ENCODE measurements around the gene MB21D2. TPM values are rescaled to one million over a fixed set of nuclear protein-coding genes. Genes with fewer than 3 reads are reported as not detected.
"Not testable (repeated sequence)": the region's sequence is repeated elsewhere in the genome, so short reads cannot be mapped to it uniquely, and the experiment has no call there.

The MB21D2 gene
- total and polyA plus RNA-seq, 2 of the 8 experiments (the other 6 are each of a cell fraction or from before 2014, with no cell fraction given) = 10.0 to 21.0 TPM

GRCh38 chr3:192849821-192850220 is 67.8 kb downstream of the MB21D2 start:
- POLR2A ChIA-PET (ENCODE audit: partially characterized antibody) = interaction anchor here (0.6 to 0.7 kb wide), 2 partner anchors 8 to 50 kb away, joined by 3 to 4 read pairs; no protein-coding TSS in a partner anchor
- H3K18ac ChIP-seq (ENCODE audit: extremely low read depth, low read length); H3K9ac ChIP-seq (replicated peaks in 1 of 4; ENCODE audit: extremely low read depth in 1 of 4, low read depth in 3 of 4, low read length in 3 of 4); H4K5ac ChIP-seq (ENCODE audit: insufficient read length, low read depth, low read length); H3K79me1 ChIP-seq (ENCODE audit: low read depth, low read length); DNase-seq (ENCODE audit: low read depth in 1 of 2, low spot score in 2 of 2); FAIRE-seq; H3K4me3 ChIP-seq (ENCODE audit: extremely low read depth in 1 of 4, insufficient read depth in 2 of 4, low read depth in 3 of 4, low read length in 4 of 4); H2AFZ ChIP-seq (ENCODE audit: low read length); H2BK20ac ChIP-seq (ENCODE audit: low read length); H3K4ac ChIP-seq (replicated peaks; ENCODE audit: insufficient read length, low read depth, low read length); H3K23ac ChIP-seq (ENCODE audit: insufficient read length); H4K8ac ChIP-seq (ENCODE audit: extremely low read depth, insufficient read depth, low read length); H3K23me2 ChIP-seq (ENCODE audit: low read depth, low read length); H2BK120ac ChIP-seq (replicated peaks; ENCODE audit: low read depth, low read length); H3K4me1 ChIP-seq (replicated peaks in 1 of 4; ENCODE audit: control insufficient read depth in 3 of 4, insufficient read depth in 4 of 4, low read length in 3 of 4); H2AK5ac ChIP-seq (ENCODE audit: low read depth, low read length); H2BK5ac ChIP-seq (ENCODE audit: low read depth, low read length); H3K27ac ChIP-seq (ENCODE audit: low read depth, low read length); H3K9me3 ChIP-seq (ENCODE audit: insufficient read depth in 2 of 2, low read depth in 1 of 2, low read length in 1 of 2); H3K14ac ChIP-seq (ENCODE audit: insufficient read length); H2BK12ac ChIP-seq (ENCODE audit: low read depth, low read length); H2BK15ac ChIP-seq (ENCODE audit: low read length); H4K20me1 ChIP-seq (replicated peaks in 1 of 2; ENCODE audit: control insufficient read depth in 1 of 2, insufficient read depth in 2 of 2, low read length in 2 of 2); H4K91ac ChIP-seq (replicated peaks; ENCODE audit: insufficient read length, low read length); H3K27me3 ChIP-seq (replicated peaks in 1 of 4; ENCODE audit: control insufficient read depth in 3 of 4, extremely low read depth in 1 of 4, insufficient read depth in 3 of 4, low read length in 3 of 4); H3K4me2 ChIP-seq (ENCODE audit: insufficient read depth in 1 of 2, low read depth in 2 of 2, low read length in 2 of 2); H3K36me3 ChIP-seq (ENCODE audit: control insufficient read depth in 2 of 4, insufficient read depth in 4 of 4, low read length in 3 of 4); H3K56ac ChIP-seq (replicated peaks; ENCODE audit: insufficient read length, low read depth, low read length): not testable (repeated sequence)
- CTCF ChIA-PET (ENCODE audit: partially characterized antibody) = interaction anchor here (0.9 to 1.5 kb wide), 3 partner anchors 9 to 65 kb away, joined by 3 to 5 read pairs (median 3); no protein-coding TSS in a partner anchor
- H3K79me2 ChIP-seq (ENCODE audit: control insufficient read depth in 1 of 2, insufficient read depth in 2 of 2, low read length in 2 of 2) = peaks cover 0 to 82% of the 10 kb centered on the region in 2 experiments; a peak in 3 of 4 replicates
- 87% methylated on average over 10 of the region's 11 CpGs; no CpG with 5 or more reads in 1 of the 2 experiments for WGBS, 2 experiments (ENCODE audit: extremely low coverage in 1 of 2, insufficient coverage in 1 of 2, insufficient read length in 1 of 2, insufficient replicate concordance in 2 of 2, low coverage in 1 of 2, low lambda C conversion rate in 2 of 2, missing lambda C conversion rate in 1 of 2)

All from H1 (cell line).